SH-SY5Y (cell line): Measurements from ENCODE around the gene ST3GAL6.

Source experiments
- GATA2 ChIP-seq: IDR thresholded peaks from 2 replicates; pipeline ENCODE4 v1.6.1; 2011; ENCODE audit warnings: mild to moderate bottlenecking, low read depth, low read length
- GATA3 ChIP-seq: IDR thresholded peaks from 2 replicates; pipeline ENCODE4 v1.6.1; 2011; ENCODE audit warnings: low read depth, mild to moderate bottlenecking, low read length, moderate library complexity

The ST3GAL6 gene

GRCh38 chr3:98733053-98733811 lies 29.9 kb upstream of the ST3GAL6 start:
- TF ChIP-seq GATA3 (no peak), GATA2 (peak; percentile 64)

- TF ChIP-seq GATA3, result no peak
- TF ChIP-seq GATA2, result no peak
Observed at GRCh38 chr3:98733812-98734281, 29.3 kb upstream of the ST3GAL6 start.

- TF ChIP-seq GATA3 (no peak), GATA2 (no peak)
Observed at GRCh38 chr3:98734306-98734705, 28.8 kb upstream of the ST3GAL6 start.

GRCh38 chr3:98734735-98735134 lies 28.4 kb upstream of the ST3GAL6 start:
- peak; percentile 94 for TF ChIP-seq GATA3
- TF ChIP-seq GATA2, result peak; percentile 97

GRCh38 chr3:98735296-98735695 lies 27.8 kb upstream of the ST3GAL6 start:
- TF ChIP-seq GATA2 (no peak), GATA3 (no peak)

GRCh38 chr3:98735761-98736269 lies 27.3 kb upstream of the ST3GAL6 start:
- no peak for TF ChIP-seq GATA3
- TF ChIP-seq GATA2, result no peak

GRCh38 chr3:98737301-98737700 lies 25.8 kb upstream of the ST3GAL6 start:
- TF ChIP-seq GATA2 (no peak), GATA3 (no peak)

GRCh38 chr3:98739266-98739665 lies 23.9 kb upstream of the ST3GAL6 start:
- TF ChIP-seq GATA3 (no peak), GATA2 (no peak)

- no peak for TF ChIP-seq GATA3
- TF ChIP-seq GATA2, result no peak
Observed at GRCh38 chr3:98740324-98740723, 22.8 kb upstream of the ST3GAL6 start.

GRCh38 chr3:98741121-98741716 lies 21.9 kb upstream of the ST3GAL6 start:
- TF ChIP-seq GATA2 (no peak), GATA3 (no peak)

- TF ChIP-seq GATA3, result no peak
- TF ChIP-seq GATA2, result no peak
Observed at GRCh38 chr3:98743071-98743470, 20.1 kb upstream of the ST3GAL6 start.

GRCh38 chr3:98744283-98744682 lies 18.9 kb upstream of the ST3GAL6 start:
- TF ChIP-seq GATA2, result no peak
- TF ChIP-seq GATA3, result no peak

- no peak for TF ChIP-seq GATA2
- no peak for TF ChIP-seq GATA3
Observed at GRCh38 chr3:98745718-98746117, 17.4 kb upstream of the ST3GAL6 start.

- TF ChIP-seq GATA2, result no peak
Observed at GRCh38 chr3:98746122-98746521, 17.0 kb upstream of the ST3GAL6 start.

GRCh38 chr3:98746882-98747281 lies 16.3 kb upstream of the ST3GAL6 start:
- TF ChIP-seq GATA2 (no peak), GATA3 (no peak)

- TF ChIP-seq GATA2 (no peak), GATA3 (no peak)
Observed at GRCh38 chr3:98750276-98750919, 12.7 kb upstream of the ST3GAL6 start.
